Activated CD8-positive, alpha-beta memory T cell treated with anti-CD3 and anti-CD28 coated beads, Interleukin-2, amount 50 U/mL, for 4 hours (primary cell): ENCODE measurements around the gene ZNF281.
"Not testable (repeated sequence)": the region's sequence is repeated elsewhere in the genome, so short reads cannot be mapped to it uniquely, and the experiment has no call there.

Experiments used
- DNase-seq: peaks from one replicate; pipeline ENCODE4 v3.0.0-alpha.2; 2020

Gene ZNF281, protein sequence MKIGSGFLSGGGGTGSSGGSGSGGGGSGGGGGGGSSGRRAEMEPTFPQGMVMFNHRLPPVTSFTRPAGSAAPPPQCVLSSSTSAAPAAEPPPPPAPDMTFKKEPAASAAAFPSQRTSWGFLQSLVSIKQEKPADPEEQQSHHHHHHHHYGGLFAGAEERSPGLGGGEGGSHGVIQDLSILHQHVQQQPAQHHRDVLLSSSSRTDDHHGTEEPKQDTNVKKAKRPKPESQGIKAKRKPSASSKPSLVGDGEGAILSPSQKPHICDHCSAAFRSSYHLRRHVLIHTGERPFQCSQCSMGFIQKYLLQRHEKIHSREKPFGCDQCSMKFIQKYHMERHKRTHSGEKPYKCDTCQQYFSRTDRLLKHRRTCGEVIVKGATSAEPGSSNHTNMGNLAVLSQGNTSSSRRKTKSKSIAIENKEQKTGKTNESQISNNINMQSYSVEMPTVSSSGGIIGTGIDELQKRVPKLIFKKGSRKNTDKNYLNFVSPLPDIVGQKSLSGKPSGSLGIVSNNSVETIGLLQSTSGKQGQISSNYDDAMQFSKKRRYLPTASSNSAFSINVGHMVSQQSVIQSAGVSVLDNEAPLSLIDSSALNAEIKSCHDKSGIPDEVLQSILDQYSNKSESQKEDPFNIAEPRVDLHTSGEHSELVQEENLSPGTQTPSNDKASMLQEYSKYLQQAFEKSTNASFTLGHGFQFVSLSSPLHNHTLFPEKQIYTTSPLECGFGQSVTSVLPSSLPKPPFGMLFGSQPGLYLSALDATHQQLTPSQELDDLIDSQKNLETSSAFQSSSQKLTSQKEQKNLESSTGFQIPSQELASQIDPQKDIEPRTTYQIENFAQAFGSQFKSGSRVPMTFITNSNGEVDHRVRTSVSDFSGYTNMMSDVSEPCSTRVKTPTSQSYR

GRCh38 chr1:200409761-200410565, at the start of gene ZNF281:
Gene ZNF281, minus strand, starts transcription at chr1:200410036. Its CDS starts 331 bp downstream, at chr1:200409705.
- peak; percentile 95 for DNase-seq

DNA sequence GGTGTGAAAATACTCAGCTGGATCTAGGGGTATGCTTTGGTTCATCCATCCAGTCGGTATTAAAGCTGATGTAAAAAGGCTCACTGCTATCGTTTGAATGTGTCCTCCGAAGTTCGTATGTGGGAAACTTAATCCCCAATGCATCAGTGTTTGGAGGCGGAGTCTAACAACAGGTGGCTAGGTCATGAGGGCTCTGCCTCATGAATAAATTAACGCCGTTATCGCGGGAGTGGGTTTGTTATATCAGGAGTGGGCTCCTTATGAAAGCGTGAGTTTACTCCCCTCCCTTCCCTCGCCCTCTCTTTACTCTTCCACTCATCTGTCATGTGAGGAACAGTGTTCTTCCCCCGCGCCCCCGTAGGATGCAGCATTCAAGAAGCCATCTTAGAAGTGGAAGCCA, 48.9 kb upstream of the ZNF281 start:
- no peak for DNase-seq

- DNase-seq: no peak
Observed at GRCh38 chr1:200457810-200458209, 48.0 kb upstream of the ZNF281 start.

DNA sequence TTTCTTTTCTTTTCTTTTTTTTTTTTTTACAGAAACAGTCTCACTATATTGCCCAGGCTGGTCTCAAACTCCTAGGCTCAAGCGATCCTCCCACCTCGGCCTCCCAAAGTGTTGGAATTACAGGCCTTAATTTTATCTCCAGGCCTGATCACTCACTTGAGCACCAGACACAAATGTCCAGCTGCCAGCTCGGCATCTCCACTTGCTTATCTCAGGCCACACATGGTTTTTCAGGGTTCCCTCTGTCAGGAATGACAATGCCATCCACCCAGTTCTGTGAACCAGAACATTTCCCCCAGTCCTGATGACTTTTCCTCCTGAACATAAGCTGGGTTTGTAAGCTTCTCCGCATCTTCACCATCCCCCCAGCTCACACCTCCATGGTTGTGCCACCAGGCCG, 44.6 kb upstream of the ZNF281 start:
- DNase-seq: no peak

DNA sequence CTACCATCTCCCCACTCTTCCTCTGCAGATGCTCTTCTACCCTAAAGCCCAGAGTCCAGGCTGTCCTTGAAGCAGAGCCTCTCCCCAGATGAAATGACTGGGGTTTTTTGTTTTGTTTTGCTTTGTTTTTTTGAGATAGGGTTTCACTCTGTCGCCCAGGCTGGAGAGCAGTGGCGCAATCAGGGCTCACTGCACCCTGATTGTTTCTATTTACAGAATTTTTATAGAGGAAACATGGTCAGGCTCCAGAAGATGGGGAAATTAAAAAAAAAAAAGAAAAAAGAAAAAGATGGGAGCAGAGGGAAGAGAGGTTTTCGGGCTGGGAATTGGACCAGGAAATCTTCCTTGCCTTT, 43.7 kb upstream of the ZNF281 start:
- no peak for DNase-seq

GRCh38 chr1:200452850-200453552, 43.2 kb upstream of the ZNF281 start:
- DNase-seq: no peak

DNA sequence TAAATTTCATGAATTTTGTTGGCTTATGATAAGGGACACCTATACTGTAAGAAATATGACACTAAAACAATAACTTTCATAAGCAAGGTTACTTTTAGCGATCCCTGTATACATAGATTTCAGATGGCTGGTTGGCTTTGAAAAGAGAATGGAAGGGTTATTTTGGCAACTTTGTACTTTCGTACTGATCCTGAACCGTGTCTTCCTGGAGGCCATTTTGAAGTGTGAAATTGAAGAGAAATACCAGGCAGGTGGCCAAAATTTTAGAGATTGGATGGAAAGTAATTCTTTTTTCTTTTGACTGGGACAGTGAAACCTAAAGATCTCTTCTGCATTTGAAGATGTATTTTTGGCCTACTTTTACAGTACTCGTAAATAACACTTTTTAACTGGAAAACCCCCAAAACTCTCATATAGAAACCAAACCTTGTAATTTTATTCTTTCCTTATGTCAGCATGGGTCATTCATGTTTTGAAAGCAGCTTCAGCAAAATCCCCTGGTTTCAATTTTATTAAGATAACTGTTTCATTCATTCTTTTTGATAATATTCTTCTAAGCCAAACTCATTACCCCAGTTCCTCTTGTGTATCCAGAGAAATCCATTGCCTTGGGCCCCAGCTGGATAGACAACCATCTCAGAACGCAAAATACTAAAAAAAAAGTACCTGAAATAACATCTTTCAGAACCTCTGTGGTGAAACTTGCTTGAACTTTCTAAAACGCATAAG, 38.4 kb upstream of the ZNF281 start:
- no peak for DNase-seq

- DNase-seq: no peak
Observed at GRCh38 chr1:200445213-200445612, 35.4 kb upstream of the ZNF281 start.

DNA sequence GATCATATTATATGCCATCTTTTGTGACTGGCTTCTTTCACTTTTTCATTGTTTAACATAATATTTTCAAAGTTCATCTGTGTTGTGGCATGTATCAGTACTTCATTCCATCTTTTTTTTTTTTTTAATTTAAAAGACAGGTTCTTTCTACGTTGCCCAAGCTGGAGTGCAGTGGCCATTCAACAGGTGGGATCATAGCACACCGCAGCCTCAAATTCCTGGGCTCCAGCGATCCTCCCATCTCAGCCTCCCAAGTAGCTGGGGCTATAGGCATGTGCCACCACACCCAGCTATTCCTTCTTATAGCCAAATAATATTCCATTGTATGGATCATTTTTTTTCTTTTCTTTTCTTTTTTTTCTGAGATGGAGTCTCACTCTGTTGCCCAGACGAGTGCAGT, 34.6 kb upstream of the ZNF281 start:
- no peak for DNase-seq

DNA sequence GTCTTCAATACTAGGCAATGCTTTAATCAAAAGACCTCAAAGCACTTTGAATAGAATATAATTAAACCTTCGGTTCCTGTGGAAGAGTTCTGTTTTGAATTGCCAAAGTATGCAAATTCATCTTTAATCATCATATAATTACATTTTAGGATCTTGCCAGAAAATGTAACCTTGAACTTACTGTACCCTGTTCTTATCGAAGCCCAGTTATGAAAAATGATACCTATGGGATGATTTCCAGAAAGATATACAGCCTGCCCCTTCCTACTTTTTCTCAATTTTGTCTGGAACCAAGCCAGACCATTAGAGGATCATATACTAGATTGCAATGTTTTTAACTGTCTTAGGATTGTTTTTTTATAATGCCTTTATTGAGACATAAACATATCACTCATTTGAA, 34.0 kb upstream of the ZNF281 start:
- DNase-seq: no peak

DNA sequence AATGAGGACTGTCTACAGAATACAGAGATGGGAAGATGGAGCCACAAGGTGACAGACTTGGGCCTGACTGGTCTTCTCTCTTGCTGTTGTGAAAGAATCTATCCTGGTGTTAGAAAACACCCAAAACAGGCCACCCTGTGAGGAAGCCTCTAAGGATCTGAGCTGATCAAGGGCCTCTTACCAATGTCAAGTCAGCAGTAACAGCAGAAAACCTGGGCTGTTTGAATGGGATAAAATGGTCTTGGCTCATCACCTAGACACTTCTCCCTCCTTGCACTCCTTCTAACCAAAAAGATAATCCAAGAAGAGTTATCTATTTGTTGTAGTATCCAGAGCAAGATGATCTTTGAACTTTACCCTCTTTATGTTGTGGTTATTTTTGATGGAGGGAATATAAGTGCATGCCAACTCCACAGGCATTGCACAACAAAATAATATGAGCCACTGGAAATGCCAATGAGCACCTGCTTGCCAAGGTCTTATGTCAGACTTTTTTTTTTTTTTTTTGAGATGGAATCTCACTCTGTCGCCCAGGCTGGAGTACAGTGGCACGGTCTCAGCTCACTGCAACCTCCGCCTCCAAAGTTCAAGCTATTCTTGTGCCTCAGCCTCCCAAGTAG, 32.8 kb upstream of the ZNF281 start:
- DNase-seq: no peak

GRCh38 chr1:200442023-200442422, 32.2 kb upstream of the ZNF281 start:
- DNase-seq: no peak

DNA sequence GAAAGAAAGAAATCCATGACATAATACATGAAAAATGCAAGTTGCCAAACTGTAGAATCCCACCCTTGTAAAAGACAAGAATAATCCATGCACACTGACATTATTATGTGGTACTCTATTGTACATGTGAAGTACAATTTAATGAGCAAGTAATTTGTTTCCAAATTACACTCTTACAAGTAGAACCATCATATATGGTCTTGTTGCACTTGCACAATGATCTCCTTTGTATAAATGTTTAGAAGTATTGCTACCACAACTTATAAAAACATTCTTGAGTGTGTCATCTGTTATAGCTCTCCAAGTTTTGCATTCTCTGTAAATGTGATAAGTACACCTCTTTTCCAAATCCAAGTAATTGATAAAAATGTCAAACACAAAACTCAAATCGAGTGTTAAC, 29.1 kb upstream of the ZNF281 start:
- DNase-seq: no peak

- DNase-seq: not testable (repeated sequence)
Observed at GRCh38 chr1:200438413-200438812, 28.6 kb upstream of the ZNF281 start.

DNA sequence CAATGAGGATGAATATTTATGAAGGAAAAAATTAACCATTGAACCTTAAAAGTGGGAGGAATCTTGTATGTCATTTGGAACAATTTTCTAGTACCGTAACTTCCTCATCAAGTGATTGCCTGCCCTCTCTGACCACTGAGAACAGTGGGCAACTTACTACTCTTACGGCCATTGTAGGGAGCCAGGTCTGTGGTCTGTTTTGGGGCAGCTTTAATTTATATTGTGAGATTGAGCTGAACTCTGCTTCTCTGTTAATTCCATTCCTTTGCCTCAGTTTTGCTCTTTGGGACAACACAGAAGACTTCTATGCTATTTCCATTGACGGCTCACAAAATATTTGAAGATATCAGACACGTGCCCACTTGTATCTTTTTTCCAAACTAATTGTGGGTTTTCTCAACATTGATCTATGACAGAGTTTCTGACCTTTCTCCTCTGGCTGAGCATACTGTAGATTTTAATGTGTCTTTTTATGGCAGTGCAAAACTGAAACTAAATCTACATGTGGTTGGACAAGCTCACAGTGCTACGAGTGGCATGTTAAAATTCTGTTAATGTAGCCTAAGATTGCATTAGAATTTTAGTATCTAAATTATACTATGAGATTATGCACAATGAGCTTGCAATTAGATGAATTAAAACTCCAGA, 27.8 kb upstream of the ZNF281 start:
- no peak for DNase-seq

- DNase-seq: no peak
Observed at GRCh38 chr1:200437088-200437487, 27.3 kb upstream of the ZNF281 start.

DNA sequence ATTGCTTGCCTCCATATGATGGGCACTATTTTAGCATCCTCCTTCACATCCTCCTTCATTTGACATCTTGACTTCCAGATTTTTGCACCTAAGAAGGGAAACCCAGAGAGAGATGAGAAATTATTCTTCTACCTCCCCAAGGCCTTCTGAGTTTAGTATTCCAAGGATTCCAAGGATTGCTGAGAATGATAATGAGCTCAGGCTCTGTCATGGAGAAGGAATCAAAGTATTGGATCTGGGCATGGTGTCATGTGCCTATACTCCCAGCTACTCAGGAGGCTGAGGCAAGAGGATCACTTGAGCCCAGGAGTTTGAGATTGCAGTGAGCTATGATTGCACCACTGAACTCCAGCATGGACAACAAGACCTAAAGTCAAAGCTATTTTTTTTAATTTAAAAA, 26.6 kb upstream of the ZNF281 start:
- DNase-seq: no peak

DNA sequence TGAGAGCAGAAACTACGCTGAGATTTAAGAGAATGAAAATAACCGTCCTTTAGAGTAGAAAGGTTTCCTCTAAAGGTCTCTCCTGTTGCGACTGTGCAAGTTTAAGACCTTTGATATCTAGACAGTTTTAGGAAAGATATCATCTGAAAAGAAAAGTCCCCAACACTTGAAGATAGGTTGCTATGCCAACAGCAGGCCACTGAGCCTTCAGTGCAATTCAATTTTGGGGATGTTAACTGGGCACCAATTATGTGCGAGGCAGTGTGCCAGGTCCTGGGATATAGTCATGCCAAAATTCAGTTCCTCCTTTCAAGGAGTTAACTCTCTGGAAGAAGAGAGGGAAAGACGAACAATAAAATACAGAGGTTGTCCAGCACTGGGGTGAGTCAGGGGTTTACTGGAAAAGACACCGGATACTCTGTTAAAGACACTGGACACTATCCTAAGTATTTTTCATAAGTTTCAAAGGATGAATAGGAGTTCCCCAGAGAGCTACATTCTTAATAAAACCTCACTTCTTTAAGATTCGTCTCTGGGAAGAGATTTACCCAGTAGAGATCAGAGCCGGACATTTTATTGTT, 25.5 kb upstream of the ZNF281 start:
- no peak for DNase-seq

- DNase-seq: no peak
Observed at GRCh38 chr1:200433586-200433985, 23.8 kb upstream of the ZNF281 start.

DNA sequence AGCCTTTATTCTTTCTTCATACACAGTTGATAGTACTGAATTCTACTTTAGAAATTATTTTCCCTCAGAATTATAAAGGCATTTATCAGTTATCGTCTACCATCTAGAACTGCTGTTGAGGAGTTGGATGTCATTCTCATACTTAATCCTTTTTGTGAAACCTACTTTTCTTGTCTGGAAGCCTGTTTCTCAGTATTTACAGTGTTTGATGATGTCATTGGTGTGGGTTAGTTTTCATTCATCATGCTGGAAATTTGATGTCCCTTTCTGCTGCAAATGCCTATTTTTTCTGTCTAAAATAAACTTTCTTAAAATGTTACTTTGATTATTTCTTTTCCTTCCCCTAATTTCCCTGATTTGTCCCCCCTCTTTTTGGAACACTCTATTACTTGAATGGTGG, 22.8 kb upstream of the ZNF281 start:
- no peak for DNase-seq
